K562 (cell line): ENCODE data around the gene ARMC7. TPM values are rescaled to one million over a fixed set of nuclear protein-coding genes. Genes with fewer than 3 reads are reported as not detected.

ENCODE experiments used
- HMGN3 ChIP-seq: IDR thresholded peaks from 2 replicates; pipeline ENCODE4 v1.6.1; 2011; ENCODE audit warnings: borderline replicate concordance, low read depth, mild to moderate bottlenecking, mixed read lengths, low read length; ENCODE audit not compliant: insufficient read length; ENCODE audit errors: extremely low read depth
- LCOR ChIP-seq: sonication (generic); formaldehyde crosslinking; IDR thresholded peaks from 2 replicates; pipeline ENCODE4 v1.8.0; 2022; ENCODE audit warnings: mild to moderate bottlenecking, missing genetic modification reagents
- NR2C1 ChIP-seq, 2 experiments: fragments of 450-650 bp; IDR thresholded peaks; 2 replicates each; pipeline ENCODE4 v1.6.1; 2017; ENCODE audit warnings: mild to moderate bottlenecking in 2 of 2, antibody characterized with exemption in 1 of 2, inconsistent platforms in 1 of 2, missing compliant biosample characterization in 1 of 2, missing genetic modification characterization in 1 of 2
- PBX2 ChIP-seq, 2 experiments: IDR thresholded peaks in 1 of 2; conservative IDR thresholded peaks in 1 of 2; 2 replicates each; pipeline ENCODE4 v1.6.1; 2016; ENCODE audit warnings: low read depth in 2 of 2, mild to moderate bottlenecking in 1 of 2, missing compliant biosample characterization in 1 of 2, missing genetic modification characterization in 1 of 2, moderate library complexity in 1 of 2
- PCBP1 ChIP-seq: fragments of 200-400 bp; formaldehyde crosslinking; IDR thresholded peaks from 2 replicates; pipeline ENCODE4 v1.6.1; 2018; ENCODE audit warnings: mild to moderate bottlenecking, low read depth, low read length; ENCODE audit not compliant: poor library complexity, severe bottlenecking
- PHF8 ChIP-seq: fragments of 200-600 bp; sonication (generic); IDR thresholded peaks from 2 replicates; pipeline ENCODE4 v1.6.1; 2012; ENCODE audit warnings: mixed run types, mild to moderate bottlenecking, inconsistent platforms, low read length, moderate library complexity, borderline replicate concordance
- RBM34 ChIP-seq: fragments of 200-400 bp; formaldehyde crosslinking; IDR thresholded peaks from 2 replicates; pipeline ENCODE4 v1.6.1; 2018; ENCODE audit warnings: low read length, borderline replicate concordance; ENCODE audit not compliant: insufficient read depth
- SAP30 ChIP-seq: fragments of 200-600 bp; sonication (generic); IDR thresholded peaks from 2 replicates; pipeline ENCODE4 v1.6.1; 2012; ENCODE audit warnings: borderline replicate concordance, low read depth, mild to moderate bottlenecking, moderate library complexity, low read length, control low read depth, inconsistent platforms; ENCODE audit not compliant: insufficient read depth, poor library complexity, severe bottlenecking
- SPI1 ChIP-seq: IDR thresholded peaks from 2 replicates; pipeline ENCODE4 v1.6.1; 2011; ENCODE audit warnings: low read depth, low read length, control low read depth, borderline replicate concordance
- TBP ChIP-seq: optimal IDR thresholded peaks from 2 replicates; pipeline ENCODE3; 2011; ENCODE audit warnings: low read depth, low read length, improper control_type of control experiment
- TCF7 ChIP-seq: sonication (generic); IDR thresholded peaks from 2 replicates; pipeline ENCODE4 v1.6.1; 2016; ENCODE audit warnings: antibody characterized with exemption, borderline replicate concordance
- U2AF1 ChIP-seq: fragments of 200-400 bp; formaldehyde crosslinking; optimal IDR thresholded peaks from 2 replicates; pipeline ENCODE3; 2017; ENCODE audit warnings: mild to moderate bottlenecking, low read depth, low read length, moderate library complexity
- ZBTB7A ChIP-seq: IDR thresholded peaks from 2 replicates; pipeline ENCODE4 v1.6.1; 2011; ENCODE audit warnings: low read depth, mild to moderate bottlenecking, low read length, moderate library complexity, borderline replicate concordance; ENCODE audit not compliant: control insufficient read depth
- ZNF24 ChIP-seq: fragments of 450-650 bp; IDR thresholded peaks from 2 replicates; pipeline ENCODE4 v1.6.1; 2016
- ZNF354B ChIP-seq: fragments of 250-450 bp; sonication (Bioruptor Pico); IDR thresholded peaks from 2 replicates; pipeline ENCODE4 v1.4.0; 2020
- ZNF76 ChIP-seq: fragments of 250-450 bp; sonication (Bioruptor Pico); IDR thresholded peaks from 2 replicates; pipeline ENCODE4 v1.4.0; 2020; ENCODE audit warnings: mild to moderate bottlenecking, moderate library complexity, borderline replicate concordance
- polyA plus RNA-seq, 8 experiments: library from polyadenylated mRNA; depleted of rRNA in 4 of 8; stranded (reverse) in 5 of 8; unstranded in 3 of 8; fragments of >200 nt; fragmentation: Nextera tagmentation in 2 of 8; fragmentation: Illumina TruSeq in 1 of 8; extraction: Ambion mirVana in 2 of 8; extraction: Trizol in 1 of 8; gene quantifications; 2 replicates each; pipeline versions ENCODE4 v1.2.1 to v1.2.3, GENCODE V29; 2011 to 2014; ENCODE audit warnings: inconsistent platforms in 1 of 8, missing spikeins in 1 of 8
- total RNA-seq, 7 experiments: library from RNA; depleted of rRNA in 6 of 7; stranded (reverse); fragments of >200 nt in 6 of 7; fragmentation: Illumina TruSeq in 2 of 7; extraction: Trizol in 2 of 7; gene quantifications; 2 replicates each; pipeline versions ENCODE4 v1.2.1 to v1.2.3, GENCODE V29; 2011 to 2021; ENCODE audit warnings: low replicate concordance in 1 of 7
- TF ChIP-seq, protein P1 (sequence below): sonication (generic); formaldehyde crosslinking; IDR thresholded peaks from 2 replicates; pipeline ENCODE4 v1.8.0; 2022; ENCODE audit warnings: mild to moderate bottlenecking, missing genetic modification reagents
- TF ChIP-seq, protein P2 (sequence below): fragments of 150-350 bp; IDR thresholded peaks from 2 replicates; pipeline ENCODE4 v1.6.1; 2014; ENCODE audit warnings: low read depth, mild to moderate bottlenecking, low read length, borderline replicate concordance
- TF ChIP-seq, protein P3 (sequence below): fragments of 450-650 bp; IDR thresholded peaks from 2 replicates; pipeline ENCODE4 v1.6.1; 2016

Gene ARMC7
- total and polyA plus RNA-seq, 9 of the 15 experiments (the other 6 are each of a cell fraction or from before 2014, with no cell fraction given), result 1.4 to 15.2 (median 5.9) TPM

- TF ChIP-seq, protein P1, sequence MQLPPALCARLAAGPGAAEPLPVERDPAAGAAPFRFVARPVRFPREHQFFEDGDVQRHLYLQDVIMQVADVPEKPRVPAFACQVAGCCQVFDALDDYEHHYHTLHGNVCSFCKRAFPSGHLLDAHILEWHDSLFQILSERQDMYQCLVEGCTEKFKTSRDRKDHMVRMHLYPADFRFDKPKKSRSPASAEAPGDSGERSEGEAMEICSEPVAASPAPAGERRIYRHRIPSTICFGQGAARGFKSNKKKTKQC (CRISPR knock-in tag), result no peak
- no peak for TF ChIP-seq PCBP1
- TF ChIP-seq, protein P2, sequence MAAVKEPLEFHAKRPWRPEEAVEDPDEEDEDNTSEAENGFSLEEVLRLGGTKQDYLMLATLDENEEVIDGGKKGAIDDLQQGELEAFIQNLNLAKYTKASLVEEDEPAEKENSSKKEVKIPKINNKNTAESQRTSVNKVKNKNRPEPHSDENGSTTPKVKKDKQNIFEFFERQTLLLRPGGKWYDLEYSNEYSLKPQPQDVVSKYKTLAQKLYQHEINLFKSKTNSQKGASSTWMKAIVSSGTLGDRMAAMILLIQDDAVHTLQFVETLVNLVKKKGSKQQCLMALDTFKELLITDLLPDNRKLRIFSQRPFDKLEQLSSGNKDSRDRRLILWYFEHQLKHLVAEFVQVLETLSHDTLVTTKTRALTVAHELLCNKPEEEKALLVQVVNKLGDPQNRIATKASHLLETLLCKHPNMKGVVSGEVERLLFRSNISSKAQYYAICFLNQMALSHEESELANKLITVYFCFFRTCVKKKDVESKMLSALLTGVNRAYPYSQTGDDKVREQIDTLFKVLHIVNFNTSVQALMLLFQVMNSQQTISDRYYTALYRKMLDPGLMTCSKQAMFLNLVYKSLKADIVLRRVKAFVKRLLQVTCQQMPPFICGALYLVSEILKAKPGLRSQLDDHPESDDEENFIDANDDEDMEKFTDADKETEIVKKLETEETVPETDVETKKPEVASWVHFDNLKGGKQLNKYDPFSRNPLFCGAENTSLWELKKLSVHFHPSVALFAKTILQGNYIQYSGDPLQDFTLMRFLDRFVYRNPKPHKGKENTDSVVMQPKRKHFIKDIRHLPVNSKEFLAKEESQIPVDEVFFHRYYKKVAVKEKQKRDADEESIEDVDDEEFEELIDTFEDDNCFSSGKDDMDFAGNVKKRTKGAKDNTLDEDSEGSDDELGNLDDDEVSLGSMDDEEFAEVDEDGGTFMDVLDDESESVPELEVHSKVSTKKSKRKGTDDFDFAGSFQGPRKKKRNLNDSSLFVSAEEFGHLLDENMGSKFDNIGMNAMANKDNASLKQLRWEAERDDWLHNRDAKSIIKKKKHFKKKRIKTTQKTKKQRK, result no peak
- no peak for TF ChIP-seq ZNF76 (CRISPR knock-in tag)
- TF ChIP-seq ZNF354B (CRISPR knock-in tag), result no peak
- no peak for TF ChIP-seq PBX2 (CRISPR knock-in tag; IDR thresholded peaks at IDR 0.05; ENCODE audit: low read depth)
- TF ChIP-seq PBX2 (tag; conservative IDR thresholded peaks at IDR 0.05; ENCODE audit: low read depth), result no peak
- TF ChIP-seq LCOR, result no peak
- no peak for TF ChIP-seq TCF7
- TF ChIP-seq TBP, result peak; percentile 18
- no peak for TF ChIP-seq ZBTB7A
- TF ChIP-seq SAP30, result no peak
- peak; percentile 29; the same call in 1 of the 2 replicates for TF ChIP-seq NR2C1 (IDR thresholded peaks at IDR 0.05)
- 0 out of 2 replicates have a peak, but pooled peaks have one; percentile 31 for TF ChIP-seq NR2C1 (tag; IDR thresholded peaks at IDR 0.05)
- TF ChIP-seq RBM34, result no peak
- TF ChIP-seq PHF8, result no peak
- TF ChIP-seq SPI1, result peak; percentile 89
- no peak for TF ChIP-seq HMGN3
- TF ChIP-seq, protein P3, sequence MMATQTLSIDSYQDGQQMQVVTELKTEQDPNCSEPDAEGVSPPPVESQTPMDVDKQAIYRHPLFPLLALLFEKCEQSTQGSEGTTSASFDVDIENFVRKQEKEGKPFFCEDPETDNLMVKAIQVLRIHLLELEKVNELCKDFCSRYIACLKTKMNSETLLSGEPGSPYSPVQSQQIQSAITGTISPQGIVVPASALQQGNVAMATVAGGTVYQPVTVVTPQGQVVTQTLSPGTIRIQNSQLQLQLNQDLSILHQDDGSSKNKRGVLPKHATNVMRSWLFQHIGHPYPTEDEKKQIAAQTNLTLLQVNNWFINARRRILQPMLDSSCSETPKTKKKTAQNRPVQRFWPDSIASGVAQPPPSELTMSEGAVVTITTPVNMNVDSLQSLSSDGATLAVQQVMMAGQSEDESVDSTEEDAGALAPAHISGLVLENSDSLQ, result peak; percentile 76
- no peak for TF ChIP-seq ZNF24
- no peak for TF ChIP-seq U2AF1
Measured at GRCh38 chr17:75074532-75074931, 35.2 kb upstream of the ARMC7 start (continued).
